K562 (cell line): Measurements from ENCODE around the gene GHRH. TPM values are rescaled to one million over a fixed set of nuclear protein-coding genes. Genes with fewer than 3 reads are reported as not detected.

Source experiments
- ATAC-seq: fragments of 200-7000 bp; cut with Tn5 transposase; 3 replicates; pipeline ENCODE4 v1.9.1; 2020; ENCODE audit warnings: moderate library complexity
- BruUV-seq: library from RNA; stranded (reverse); fragments of 400-500 nt; replicated peaks from 2 replicates; lab custom pipeline; 2021; lab: Mats Ljungman, UMichigan
- CTCF ChIA-PET: fragments of 300-600 bp; formaldehyde crosslinking; extraction: SDS; loops from one replicate; lab custom pipeline; 2021; ENCODE audit warnings: low intra/inter-chr PET ratio; lab: Yijun Ruan, JAX
- POLR2A ChIA-PET: fragments of 300-600, 350-650 bp; sonication (Branson Sonifier 250); formaldehyde crosslinking; extraction: SDS; loops from one replicate; lab custom pipeline; 2021; ENCODE audit warnings: antibody characterized with exemption, inconsistent platforms; lab: Yijun Ruan, JAX
- DNase-seq, 4 experiments: peaks; one replicate each; pipeline versions ENCODE4 v3.0.0 to v3.0.0-alpha.2; 2011 to 2018; ENCODE audit warnings: low spot score in 3 of 4, mixed read lengths in 3 of 4; ENCODE audit errors: extremely low read depth in 1 of 4
- FAIRE-seq: peaks from 2 replicates; lab custom pipeline; 2011; peaks lifted over from hg19 to GRCh38; lab: Jason Lieb, UNC
- H2AFZ ChIP-seq: 2 replicates; pipeline ENCODE4 v1.6.0; 2011; ENCODE audit warnings: low read depth, low read length, control low read depth, inconsistent platforms
- H3K27ac ChIP-seq: fragments of 200-600 bp; 3 replicates; pipeline ENCODE4 v1.8.0; 2011; ENCODE audit warnings: low read depth, mild to moderate bottlenecking, control low read depth, inconsistent platforms, low read length, moderate library complexity, mixed read lengths; ENCODE audit errors: extremely low read depth
- H3K27me3 ChIP-seq, 2 experiments: fragments of 300-600 bp in 1 of 2; 2 replicates in 1 of 2; 3 replicates in 1 of 2; pipeline versions ENCODE4 v1.6.0 to v1.8.0; 2011; ENCODE audit warnings: inconsistent platforms in 2 of 2, low read length in 2 of 2, mild to moderate bottlenecking in 1 of 2, mixed read lengths in 1 of 2, moderate library complexity in 1 of 2; ENCODE audit not compliant: control insufficient read depth in 2 of 2, insufficient read depth in 2 of 2
- H3K36me3 ChIP-seq: fragments of 300-600 bp; 3 replicates; pipeline ENCODE4 v1.8.0; 2011; ENCODE audit warnings: mild to moderate bottlenecking, low read length, inconsistent platforms; ENCODE audit not compliant: control insufficient read depth, insufficient read depth
- H3K4me1 ChIP-seq, 2 experiments: fragments of 200-600 bp in 1 of 2; replicated peaks in 1 of 2; 2 replicates in 1 of 2; 3 replicates in 1 of 2; pipeline versions ENCODE4 v1.5.1 to v1.8.0; 2011; ENCODE audit warnings: inconsistent platforms in 2 of 2, low read length in 2 of 2, mild to moderate bottlenecking in 1 of 2, mixed read lengths in 1 of 2, moderate library complexity in 1 of 2; ENCODE audit not compliant: control insufficient read depth in 2 of 2, insufficient read depth in 2 of 2
- H3K4me2 ChIP-seq: 2 replicates; pipeline ENCODE4 v1.6.1; 2011; ENCODE audit warnings: low read length, control low read depth, inconsistent platforms, mixed read lengths; ENCODE audit not compliant: insufficient read depth
- H3K4me3 ChIP-seq: fragments of 200-600 bp; sonication (generic), shearing (Covaris generic); 2 replicates; pipeline ENCODE4 v1.5.1; 2016; ENCODE audit warnings: control low read depth, inconsistent platforms
- H3K79me2 ChIP-seq: fragments of 200-600 bp; 3 replicates; pipeline ENCODE4 v1.8.0; 2011; ENCODE audit warnings: low read length, inconsistent platforms; ENCODE audit not compliant: control insufficient read depth, insufficient read depth
- H3K9ac ChIP-seq, 2 experiments: 2 replicates each; pipeline versions ENCODE4 v1.6.0 to v1.6.1; 2011; ENCODE audit warnings: low read depth in 2 of 2, low read length in 2 of 2, control low read depth in 1 of 2, inconsistent platforms in 1 of 2, mild to moderate bottlenecking in 1 of 2, mixed read lengths in 1 of 2; ENCODE audit not compliant: insufficient read depth in 1 of 2
- H3K9me1 ChIP-seq: one replicate; pipeline ENCODE4 v1.6.0; 2011; ENCODE audit warnings: inconsistent platforms, mild to moderate bottlenecking, low read length, moderate library complexity; ENCODE audit not compliant: control insufficient read depth, insufficient read depth
- H3K9me3 ChIP-seq: replicated peaks from 2 replicates; pipeline ENCODE4 v1.5.1; 2011; ENCODE audit warnings: low read depth, low read length, inconsistent platforms; ENCODE audit not compliant: control insufficient read depth, insufficient read depth
- H4K20me1 ChIP-seq: replicated peaks from 2 replicates; pipeline ENCODE4 v1.6.1; 2011; ENCODE audit warnings: low read length, inconsistent platforms, mixed read lengths; ENCODE audit not compliant: control insufficient read depth, insufficient read depth
- ETV6 ChIP-seq, 3 experiments: fragments of 150-350 bp in 1 of 3; sonication (generic) in 1 of 3; formaldehyde crosslinking in 1 of 3; IDR thresholded peaks; 2 replicates each; pipeline versions ENCODE4 v1.6.1 to v1.8.0; 2014 to 2022; ENCODE audit warnings: borderline replicate concordance in 2 of 3, low read depth in 2 of 3, antibody characterized with exemption in 1 of 3, low read length in 1 of 3, mild to moderate bottlenecking in 1 of 3, missing genetic modification reagents in 1 of 3
- FOSL1 ChIP-seq: fragments of 200-800 bp; sonication (Bioruptor generic); conservative IDR thresholded peaks from 2 replicates; pipeline ENCODE4 v1.6.1; 2016; ENCODE audit warnings: missing genetic modification characterization, missing compliant biosample characterization
- FOXP4 ChIP-seq: sonication (generic); formaldehyde crosslinking; IDR thresholded peaks from 2 replicates; pipeline ENCODE4 v1.8.0; 2022; ENCODE audit warnings: mild to moderate bottlenecking, missing genetic modification reagents, borderline replicate concordance
- GTF3C2 ChIP-seq: IDR thresholded peaks from 3 replicates; pipeline ENCODE4 v1.6.1; 2011; ENCODE audit warnings: borderline replicate concordance, mild to moderate bottlenecking, moderate library complexity; ENCODE audit not compliant: insufficient read length; ENCODE audit errors: extremely low read depth
- HBP1 ChIP-seq: fragments of 450-650 bp; formaldehyde crosslinking; IDR thresholded peaks from 2 replicates; pipeline ENCODE4 v1.4.0; 2022; ENCODE audit warnings: missing genetic modification characterization
- PHF8 ChIP-seq: fragments of 200-600 bp; sonication (generic); IDR thresholded peaks from 2 replicates; pipeline ENCODE4 v1.6.1; 2012; ENCODE audit warnings: mixed run types, mild to moderate bottlenecking, inconsistent platforms, low read length, moderate library complexity, borderline replicate concordance
- SMAD2 ChIP-seq: fragments of 150-350 bp; IDR thresholded peaks from 2 replicates; pipeline ENCODE4 v1.6.1; 2014; ENCODE audit warnings: low read depth, mild to moderate bottlenecking, low read length
- SMARCE1 ChIP-seq: fragments of 450-650 bp; IDR thresholded peaks from 2 replicates; pipeline ENCODE4 v1.7.1; 2016; ENCODE audit warnings: mild to moderate bottlenecking
- TCFL5 ChIP-seq: fragments of 250-450 bp; sonication (Bioruptor Pico); conservative IDR thresholded peaks from 2 replicates; pipeline ENCODE4 v1.6.1; 2021; ENCODE audit warnings: mild to moderate bottlenecking, moderate library complexity, matching md5 sums
- ZNF282 ChIP-seq: sonication (generic); formaldehyde crosslinking; IDR thresholded peaks from 2 replicates; pipeline ENCODE4 v1.8.1; 2023; ENCODE audit warnings: missing genetic modification reagents
- ZNF311 ChIP-seq: fragments of 250-450 bp; sonication (Bioruptor Pico); IDR thresholded peaks from 2 replicates; pipeline ENCODE4 v1.4.0; 2020; ENCODE audit warnings: mild to moderate bottlenecking, moderate library complexity
- ZNF583 ChIP-seq: fragments of 250-450 bp; sonication (Bioruptor Pico); IDR thresholded peaks from 2 replicates; pipeline ENCODE4 v1.4.0; 2020
- ZZZ3 ChIP-seq: fragments of 450-650 bp; IDR thresholded peaks from 2 replicates; pipeline ENCODE4 v1.6.1; 2016; ENCODE audit warnings: antibody characterized with exemption, mild to moderate bottlenecking, moderate library complexity
- WGBS: fragments of 100-300 bp; shearing (Covaris generic); methylation state at CpG from one replicate; pipeline ENCODE4 v1.1.6; 2016; ENCODE audit warnings: low coverage, mixed read lengths; ENCODE audit not compliant: insufficient coverage; ENCODE audit errors: missing lambda C conversion rate; 5-methylcytosine and 5-hydroxymethylcytosine counted together
- in situ Hi-C: fragments of 300-500 bp; cut with MboI; formaldehyde crosslinking; loops from 4 replicates; pipeline ENCODE4 v1.15.0; 2018; ENCODE audit warnings: inconsistent platforms, mixed read lengths
- intact Hi-C: fragments of 100-400 bp; cut with micrococcal nuclease; formaldehyde crosslinking; loops from 2 replicates; pipeline ENCODE4 v1.14.2; 2022
- polyA plus RNA-seq, 8 experiments: library from polyadenylated mRNA; depleted of rRNA in 4 of 8; stranded (reverse) in 5 of 8; unstranded in 3 of 8; fragments of >200 nt; fragmentation: Nextera tagmentation in 2 of 8; fragmentation: Illumina TruSeq in 1 of 8; extraction: Ambion mirVana in 2 of 8; extraction: Trizol in 1 of 8; gene quantifications; 2 replicates each; pipeline versions ENCODE4 v1.2.1 to v1.2.3, GENCODE V29; 2011 to 2014; ENCODE audit warnings: inconsistent platforms in 1 of 8, missing spikeins in 1 of 8
- total RNA-seq, 7 experiments: library from RNA; depleted of rRNA in 6 of 7; stranded (reverse); fragments of >200 nt in 6 of 7; fragmentation: Illumina TruSeq in 2 of 7; extraction: Trizol in 2 of 7; gene quantifications; 2 replicates each; pipeline versions ENCODE4 v1.2.1 to v1.2.3, GENCODE V29; 2011 to 2021; ENCODE audit warnings: low replicate concordance in 1 of 7

Gene GHRH
- total and polyA plus RNA-seq, 9 of the 15 experiments (the other 6 are each of a cell fraction or from before 2014, with no cell fraction given), result not detected

GRCh38 chr20:37270576-37271420 is 9.2 kb upstream of the GHRH start:
- Histone ChIP-seq H3K36me3 (no peaks in the 10 kb centered on the region), H3K79me2 (no peaks in the 10 kb centered on the region), H4K20me1 (no peaks in the 10 kb centered on the region), H3K27me3 (no peaks in the 10 kb centered on the region; a peak in 2 of 5 replicates), H3K27ac (peak overlapping the region; percentile 63), H3K9me1 (no peaks in the 10 kb centered on the region), H2AFZ (peak overlapping the region; percentile 84), H3K4me3 (no peak overlapping the region), H3K9me3 (peaks cover 4% of the 10 kb centered on the region; the same call in 1 of the 2 replicates), H3K4me2 (peak overlapping the region; percentile 35; the same call in 1 of the 2 replicates), H3K9ac (peak overlapping the region; percentile 7 to 26; a peak in 2 of 4 replicates), H3K4me1 (peaks cover 19 to 23% of the 10 kb centered on the region in 2 experiments)
- in situ Hi-C loops (loop anchor here (5.0 kb wide), 1 partner anchor 257 kb away; the partner anchor contains the start of gene BLCAP), intact Hi-C loops (no loop called here)
- no peak for FAIRE-seq
- WGBS, result 62% methylated on average over 12 of the region's 12 CpGs
- BruUV-seq, result no TSS peak
- CTCF ChIA-PET, result interaction anchor here (1.8 kb wide), 1 partner anchor 263 kb away, joined by 19 read pairs; no protein-coding TSS in a partner anchor
- DNase-seq, result peak in 1 of 4 experiments; percentile 55
- ATAC-seq, result peak; percentile 75
- POLR2A ChIA-PET, result interaction anchor here (0.7 to 1.9 kb wide), 8 partner anchors 9 to 265 kb away, joined by 3 to 8 read pairs (median 3); no protein-coding TSS in a partner anchor
- TF ChIP-seq GTF3C2 (no peak), FOXP4 (CRISPR knock-in tag) (no peak), PHF8 (peak; percentile 43; the same call in 1 of the 2 replicates), SMARCE1 (peak; percentile 64; the same call in 1 of the 2 replicates), ZZZ3 (no peak), FOSL1 (tag) (peak; percentile 36; the same call in 1 of the 2 replicates), HBP1 (CRISPR knock-in tag) (no peak), ZNF311 (CRISPR knock-in tag) (no peak), ZNF282 (no peak), TCFL5 (CRISPR knock-in tag) (0 out of 2 replicates have a peak, but pooled peaks have one; percentile 7), ETV6 (IDR thresholded peaks at IDR 0.05; ENCODE audit: borderline replicate concordance in 1 of 2, low read depth in 2 of 2, low read length in 1 of 2) (peak; percentile 46 to 89; a peak in 3 of 4 replicates), ETV6 (CRISPR knock-in tag; IDR thresholded peaks at IDR 0.05; ENCODE audit: borderline replicate concordance) (no peak), SMAD2 (no peak), ZNF583 (CRISPR knock-in tag) (peak; percentile 22; the same call in 1 of the 2 replicates)
